Hematopoietic multipotent progenitor cell (in vitro differentiated cells): ENCODE measurements around the gene STX19. TPM values are rescaled to one million over a fixed set of nuclear protein-coding genes. Genes with fewer than 3 reads are reported as not detected.
"Not testable (repeated sequence)": the region's sequence is repeated elsewhere in the genome, so short reads cannot be mapped to it uniquely, and the experiment has no call there.

Source experiments
- DNase-seq, 3 donors: peaks; one replicate each; pipeline ENCODE4 v3.0.0-alpha.2; 2011 to 2015; ENCODE audit warnings: low read depth in 2 of 3, low spot score in 2 of 3
- small RNA-seq: library from RNA; depleted of rRNA; stranded (forward); fragments of <200 nt; gene quantifications from one replicate; pipeline ENCODE3, GENCODE V24; 2012
- total RNA-seq: library from RNA; depleted of rRNA; stranded (reverse); fragments of >200 nt; gene quantifications from one replicate; pipeline ENCODE4 v1.2.3, GENCODE V29; 2012

Gene STX19
- total RNA-seq, 1 donor, result not detected

GRCh38 chr3:93981649-93982048 lies 46.7 kb downstream of the STX19 start:
- DNase-seq, result no peak

- peak; percentile 86 to 98 (median 97) for DNase-seq
These were observed 48.3 kb downstream of the STX19 start, which contains the start of gene ARL13B for GRCh38 chr3:93979850-93980676. Gene ARL13B, plus strand, starts transcription at chr3:93980155. Its CDS starts 269 bp downstream, at chr3:93980424.

- peak; percentile 19 to 61 (median 53) for DNase-seq
These were observed 55.0 kb downstream of the STX19 start, which contains the start of gene PROS1 for GRCh38 chr3:93973131-93974126. Gene PROS1, minus strand, starts transcription at chr3:93973896. Its CDS starts 147 bp downstream, at chr3:93973749.

- no peak for DNase-seq
These were observed 58.4 kb downstream of the STX19 start for GRCh38 chr3:93969997-93970396.

GRCh38 chr3:93969443-93969842 lies 59.0 kb downstream of the STX19 start:
- no peak for DNase-seq

GRCh38 chr3:93965106-93965505 lies 63.3 kb downstream of the STX19 start:
- DNase-seq, result not testable (repeated sequence)

Small RNA genes lying within 50 kb of the gene (small RNA-seq; reads per million reads assigned to genes)
- gene RF00019 (not detected), gene RNU6-511P (not detected)

Other genes starting within 250 kb of the STX19 start
- gene PROS1, start 54.7 kb downstream of the STX19 start, total RNA-seq, result 0.54 TPM
- gene ARL13B, start 48.4 kb downstream of the STX19 start, total RNA-seq, result 4.8 TPM
- gene DHFR2, start 34.3 kb upstream of the STX19 start, total RNA-seq, result 1.6 TPM
- gene NSUN3, start 34.5 kb upstream of the STX19 start, total RNA-seq, result 12.7 TPM